GM21723 (cell line): ENCODE results near the gene NUDT8.
"Not testable (repeated sequence)": the region's sequence is repeated elsewhere in the genome, so short reads cannot be mapped to it uniquely, and the experiment has no call there.

Experiments
- ATAC-seq: cut with Tn5 transposase; IDR thresholded peaks from one replicate; pipeline ENCODE4 v1.9.1; 2021; ENCODE audit warnings: mild to moderate bottlenecking, moderate library complexity; ENCODE audit not compliant: unreplicated experiment

The NUDT8 gene

GRCh38 chr11:67630228-67630942, 648 bp upstream of the NUDT8 start:
- ATAC-seq: peak; percentile 68

- no peak for ATAC-seq
Observed at GRCh38 chr11:67628710-67629385, 889 bp downstream of the NUDT8 start.

DNA sequence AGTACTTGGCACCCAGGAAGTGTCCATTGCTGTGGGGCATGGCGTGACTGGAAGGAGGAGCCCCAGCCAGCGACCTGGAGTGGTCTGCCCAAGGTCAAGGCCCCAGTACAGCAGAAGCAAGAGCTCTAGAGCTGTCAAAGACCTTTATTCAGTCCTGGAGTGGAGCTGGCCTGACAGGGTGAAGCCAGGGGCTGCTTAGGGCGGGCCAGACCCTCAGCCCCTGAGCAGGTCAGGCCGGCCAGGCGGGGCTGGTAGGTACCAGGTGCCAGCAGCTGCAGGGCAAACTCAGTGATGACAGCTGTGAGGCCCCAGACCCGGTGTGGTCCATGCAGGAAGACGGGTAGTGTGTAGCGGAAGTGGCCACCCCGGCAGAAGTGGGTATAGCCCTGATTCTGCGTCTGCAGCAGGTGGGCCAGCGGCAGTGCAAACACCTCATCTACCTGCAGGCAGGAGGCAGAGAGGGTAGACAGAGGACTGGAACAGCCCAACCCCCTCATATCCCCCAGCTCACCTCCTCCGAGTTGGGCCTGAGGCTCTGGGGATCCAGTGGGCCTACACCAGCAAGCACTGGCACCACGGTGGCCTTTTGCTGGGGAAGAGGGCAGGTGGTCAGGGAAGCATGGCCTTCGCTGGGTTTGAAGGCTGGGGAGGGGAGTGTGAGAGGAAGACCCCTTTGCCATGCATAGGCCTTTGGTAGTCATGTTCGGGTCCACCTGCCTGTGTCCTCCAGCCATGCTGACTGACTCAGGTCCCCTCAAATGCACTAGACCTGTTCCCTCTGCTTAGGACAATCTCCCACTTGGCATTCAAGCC, 1.7 kb downstream of the NUDT8 start:
- ATAC-seq: no peak

DNA sequence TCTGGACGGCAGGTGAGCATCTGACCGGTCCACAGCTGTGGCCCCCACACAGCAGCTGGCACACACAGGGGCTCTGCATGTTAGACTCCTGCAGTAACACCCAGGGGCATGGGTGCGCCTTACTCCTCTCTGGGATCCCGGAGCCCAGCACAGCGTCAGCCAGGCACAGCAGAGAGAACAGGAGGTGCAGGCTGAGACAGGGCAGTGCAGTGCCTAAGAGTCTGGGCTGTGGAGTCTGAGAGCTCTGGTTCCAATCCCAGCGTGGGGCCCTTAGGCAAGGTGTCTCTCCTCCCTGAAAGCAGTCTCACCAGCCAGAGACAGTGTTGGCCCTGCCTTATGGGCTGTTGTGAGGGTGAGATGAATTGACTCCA, 2.3 kb downstream of the NUDT8 start:
- no peak for ATAC-seq

DNA sequence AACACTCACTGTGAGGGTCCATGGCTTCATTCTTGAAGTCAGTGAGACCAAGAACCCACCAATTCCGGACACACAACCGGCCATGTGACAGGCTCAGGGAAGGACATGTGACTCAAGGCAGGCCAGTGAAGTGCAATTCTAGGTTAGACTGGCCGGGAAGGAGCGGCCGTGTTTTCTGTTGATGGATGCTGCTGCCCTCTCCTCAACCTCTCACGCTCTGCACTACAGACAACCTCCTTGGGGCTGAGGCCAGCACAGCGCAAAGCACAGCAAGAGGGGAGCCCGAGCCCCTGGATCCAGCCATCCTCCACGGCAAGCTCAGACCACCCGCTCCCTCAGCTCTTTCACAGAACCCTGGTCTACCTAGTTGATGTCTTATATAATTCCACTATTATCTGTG, 2.8 kb downstream of the NUDT8 start:
- no peak for ATAC-seq

GRCh38 chr11:67626131-67626833, 3.5 kb downstream of the NUDT8 start:
- not testable (repeated sequence) for ATAC-seq

GRCh38 chr11:67623795-67624194, 5.9 kb downstream of the NUDT8 start:
- not testable (repeated sequence) for ATAC-seq

- ATAC-seq: not testable (repeated sequence)
Observed at GRCh38 chr11:67622905-67623304, 6.8 kb downstream of the NUDT8 start.

- not testable (repeated sequence) for ATAC-seq
Observed at GRCh38 chr11:67621928-67622327, 7.8 kb downstream of the NUDT8 start.

GRCh38 chr11:67620621-67621020, 9.1 kb downstream of the NUDT8 start:
- ATAC-seq: not testable (repeated sequence)

DNA sequence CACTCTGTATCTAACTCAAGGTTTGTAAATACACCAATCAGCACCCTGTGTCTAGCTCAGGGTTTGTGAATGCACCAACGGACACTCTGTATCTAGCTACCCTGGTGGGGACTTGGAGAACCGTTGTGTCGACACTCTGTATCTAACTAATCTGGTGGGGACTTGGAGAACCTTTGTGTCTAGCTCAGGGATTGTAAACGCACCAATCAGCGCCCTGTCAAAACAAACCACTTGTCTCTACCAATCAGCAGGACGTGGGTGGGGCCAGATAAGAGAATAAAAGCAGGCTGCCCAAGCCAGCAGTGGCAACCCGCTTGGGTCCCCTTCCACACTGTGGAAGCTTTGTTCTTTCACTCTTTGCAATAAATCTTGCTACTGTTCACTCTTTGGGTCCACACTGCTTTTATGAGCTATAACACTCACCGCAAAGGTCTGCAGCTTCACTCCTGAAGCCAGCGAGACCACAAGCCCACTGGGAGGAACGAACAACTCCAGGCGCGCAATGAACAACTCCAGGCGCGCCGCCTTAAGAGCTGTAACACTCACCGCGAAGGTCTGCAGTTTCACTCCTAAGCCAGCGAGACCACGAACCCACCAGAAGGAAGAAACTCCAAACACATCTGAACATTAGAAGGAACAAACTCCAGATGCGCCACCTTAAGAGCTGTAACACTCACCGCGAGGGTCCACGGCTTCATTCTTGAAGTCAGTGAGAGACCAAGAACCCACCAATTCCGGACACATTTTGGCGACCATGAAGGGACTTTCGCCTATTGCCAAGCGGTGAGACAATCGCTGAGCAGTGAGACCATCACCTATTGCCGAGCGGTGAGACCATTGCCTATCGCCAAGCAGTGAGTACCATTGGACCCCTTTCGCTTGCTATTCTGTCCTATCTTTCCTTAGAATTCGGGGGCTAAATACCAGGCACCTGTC, 9.8 kb downstream of the NUDT8 start:
- ATAC-seq: not testable (repeated sequence)

- ATAC-seq: not testable (repeated sequence)
Observed at GRCh38 chr11:67618901-67619659, 10.7 kb downstream of the NUDT8 start.

- ATAC-seq: no peak
Observed at GRCh38 chr11:67617243-67617953, 12.3 kb downstream of the NUDT8 start.

DNA sequence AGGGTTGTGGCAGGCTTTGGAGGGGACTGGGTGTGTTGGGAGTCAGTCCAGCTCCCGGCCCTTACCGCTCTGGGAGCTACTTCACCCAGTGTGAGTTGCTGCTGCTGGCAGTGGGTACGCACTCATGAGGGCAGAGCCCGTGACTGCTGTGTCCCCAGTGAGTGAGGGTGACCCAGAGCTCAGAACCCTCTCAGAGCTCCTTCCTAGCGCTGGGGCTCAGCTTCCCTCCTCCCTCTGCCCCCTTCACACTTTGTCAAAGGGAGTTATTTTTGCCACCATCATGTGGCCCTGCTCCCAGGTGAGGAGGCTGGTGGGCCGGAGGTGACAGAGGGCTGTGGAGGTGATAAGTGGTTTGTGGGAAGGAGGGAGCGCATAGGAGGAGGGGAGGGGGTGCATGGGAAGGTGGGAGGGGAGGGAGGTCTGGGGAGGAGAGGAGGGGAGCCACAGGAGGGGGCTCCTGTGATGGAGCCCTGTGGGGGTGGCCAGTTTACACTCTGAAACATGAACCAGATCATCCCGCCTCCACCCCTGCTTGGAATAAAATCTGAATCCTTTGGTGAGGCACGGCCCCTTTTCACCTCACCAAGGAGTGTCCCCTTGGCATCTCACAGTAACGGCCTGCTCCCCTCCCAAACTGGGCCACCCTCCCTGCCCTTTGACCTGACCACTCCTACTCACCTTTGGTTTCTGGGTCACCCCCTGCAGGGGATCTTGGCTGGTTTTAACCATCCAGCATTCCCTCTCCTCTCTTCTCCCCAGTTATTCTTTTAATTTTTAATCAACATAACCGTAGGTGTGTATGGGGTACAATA, 13.1 kb downstream of the NUDT8 start:
- ATAC-seq: no peak

- no peak for ATAC-seq
Observed at GRCh38 chr11:67615728-67616430, 13.9 kb downstream of the NUDT8 start.

GRCh38 chr11:67614730-67615714, 14.7 kb downstream of the NUDT8 start:
- no peak for ATAC-seq
